HEK293T (cell line): Measurements from ENCODE around the gene TMA7B.

ENCODE experiments used
- ARNT ChIP-seq: fragments of 450-650 bp; IDR thresholded peaks from 2 replicates; pipeline ENCODE4 v1.6.1; 2017; ENCODE audit warnings: mild to moderate bottlenecking
- BHLHE40 ChIP-seq: fragments of 450-650 bp; IDR thresholded peaks from 2 replicates; pipeline ENCODE4 v1.6.1; 2016; ENCODE audit warnings: mild to moderate bottlenecking, moderate library complexity, borderline replicate concordance
- ELF4 ChIP-seq: fragments of 450-650 bp; IDR thresholded peaks from 2 replicates; pipeline ENCODE4 v1.6.1; 2017; ENCODE audit warnings: antibody characterized with exemption
- FOXK2 ChIP-seq: fragments of 450-650 bp; IDR thresholded peaks from 2 replicates; pipeline ENCODE4 v1.6.1; 2016; ENCODE audit warnings: mild to moderate bottlenecking
- HDGF ChIP-seq: fragments of 450-650 bp; IDR thresholded peaks from 2 replicates; pipeline ENCODE4 v1.6.1; 2017; ENCODE audit warnings: antibody characterized with exemption, borderline replicate concordance
- L3MBTL2 ChIP-seq: fragments of 450-650 bp; conservative IDR thresholded peaks from 2 replicates; pipeline ENCODE4 v1.6.1; 2016; ENCODE audit warnings: mild to moderate bottlenecking
- SP1 ChIP-seq: fragments of 450-650 bp; IDR thresholded peaks from 2 replicates; pipeline ENCODE4 v1.6.1; 2017
- TARDBP ChIP-seq: fragments of 450-650 bp; IDR thresholded peaks from 2 replicates; pipeline ENCODE4 v1.6.1; 2016
- TF ChIP-seq, protein P1 (sequence below): fragments of 450-650 bp; IDR thresholded peaks from 2 replicates; pipeline ENCODE4 v1.6.1; 2016

DNA sequence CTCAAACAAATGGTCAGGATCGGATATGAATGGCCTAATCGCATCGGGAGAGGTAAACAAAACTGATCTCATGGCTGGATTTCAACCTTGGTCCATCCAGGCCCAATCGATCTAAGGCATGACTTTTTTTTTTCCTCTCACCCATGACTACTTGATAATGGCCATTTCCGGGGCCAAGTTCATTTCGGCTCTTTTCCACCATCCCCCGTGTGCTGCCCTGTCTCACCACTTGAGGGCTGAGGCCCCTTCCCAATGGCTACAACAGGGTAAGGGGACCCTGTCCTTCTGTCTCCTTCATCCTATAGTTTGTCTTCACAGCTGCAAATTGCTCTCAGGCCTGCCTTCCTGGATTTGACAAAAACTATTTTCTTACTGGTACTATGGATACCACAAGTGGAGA, 32.7 kb upstream of the TMA7B start:
- TF ChIP-seq, protein P1, sequence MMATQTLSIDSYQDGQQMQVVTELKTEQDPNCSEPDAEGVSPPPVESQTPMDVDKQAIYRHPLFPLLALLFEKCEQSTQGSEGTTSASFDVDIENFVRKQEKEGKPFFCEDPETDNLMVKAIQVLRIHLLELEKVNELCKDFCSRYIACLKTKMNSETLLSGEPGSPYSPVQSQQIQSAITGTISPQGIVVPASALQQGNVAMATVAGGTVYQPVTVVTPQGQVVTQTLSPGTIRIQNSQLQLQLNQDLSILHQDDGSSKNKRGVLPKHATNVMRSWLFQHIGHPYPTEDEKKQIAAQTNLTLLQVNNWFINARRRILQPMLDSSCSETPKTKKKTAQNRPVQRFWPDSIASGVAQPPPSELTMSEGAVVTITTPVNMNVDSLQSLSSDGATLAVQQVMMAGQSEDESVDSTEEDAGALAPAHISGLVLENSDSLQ = no peak
- no peak for TF ChIP-seq L3MBTL2
- TF ChIP-seq FOXK2 = no peak
- no peak for TF ChIP-seq HDGF
- no peak for TF ChIP-seq SP1
- TF ChIP-seq BHLHE40 = no peak
- no peak for TF ChIP-seq ELF4
- no peak for TF ChIP-seq ARNT
- TF ChIP-seq TARDBP = no peak
